GM21367 (cell line): Measurements from ENCODE around the gene MIPEP.
"Not testable (repeated sequence)": the region's sequence is repeated elsewhere in the genome, so short reads cannot be mapped to it uniquely, and the experiment has no call there.

ENCODE experiments used
- ATAC-seq: cut with Tn5 transposase; IDR thresholded peaks from one replicate; pipeline ENCODE4 v1.9.1; 2021; ENCODE audit not compliant: unreplicated experiment

Gene MIPEP

DNA sequence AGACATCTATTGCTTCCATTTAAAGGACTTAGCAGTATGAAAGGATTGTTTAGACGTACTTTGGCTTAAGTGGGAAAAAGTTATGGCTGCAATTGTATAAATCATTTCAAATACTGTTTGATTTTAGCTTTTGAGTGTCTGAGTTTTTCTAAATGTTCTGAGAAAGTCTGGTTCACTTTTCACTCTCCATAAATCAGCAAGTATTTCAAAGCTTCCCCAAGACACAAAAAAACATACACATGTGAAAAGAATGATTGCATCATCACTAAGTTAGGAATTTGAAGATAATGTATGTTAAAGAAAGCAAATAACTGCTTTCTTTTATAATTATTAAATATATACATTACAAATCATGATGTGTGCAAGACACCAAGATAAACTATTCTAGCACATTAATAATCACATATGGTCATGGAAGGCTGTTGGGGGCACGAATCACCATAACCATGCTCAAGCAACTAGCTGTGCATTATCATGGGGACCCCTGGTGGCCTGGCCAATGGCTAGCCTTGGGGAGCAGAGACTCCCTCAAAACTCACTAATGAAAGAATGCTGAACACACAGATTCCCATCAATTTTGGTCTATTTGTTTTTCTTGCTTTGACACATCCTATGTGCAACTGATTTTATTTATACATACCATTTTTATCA, 111.1 kb downstream of the MIPEP start:
- no peak for ATAC-seq

DNA sequence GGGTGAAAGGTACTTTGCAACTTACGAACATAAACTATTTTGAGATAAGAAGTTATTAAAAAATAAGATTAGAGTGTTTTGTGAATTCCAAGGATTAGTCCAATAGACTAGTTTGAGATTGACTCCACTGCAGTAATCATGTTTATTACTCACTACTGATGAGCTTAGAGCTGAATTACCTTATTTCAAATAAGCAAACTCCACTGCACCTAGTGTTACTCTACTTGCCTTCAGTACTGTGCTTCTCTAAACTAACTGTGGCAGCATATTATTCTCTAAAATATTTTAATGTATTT, 111.7 kb downstream of the MIPEP start:
- peak; percentile 8 for ATAC-seq

DNA sequence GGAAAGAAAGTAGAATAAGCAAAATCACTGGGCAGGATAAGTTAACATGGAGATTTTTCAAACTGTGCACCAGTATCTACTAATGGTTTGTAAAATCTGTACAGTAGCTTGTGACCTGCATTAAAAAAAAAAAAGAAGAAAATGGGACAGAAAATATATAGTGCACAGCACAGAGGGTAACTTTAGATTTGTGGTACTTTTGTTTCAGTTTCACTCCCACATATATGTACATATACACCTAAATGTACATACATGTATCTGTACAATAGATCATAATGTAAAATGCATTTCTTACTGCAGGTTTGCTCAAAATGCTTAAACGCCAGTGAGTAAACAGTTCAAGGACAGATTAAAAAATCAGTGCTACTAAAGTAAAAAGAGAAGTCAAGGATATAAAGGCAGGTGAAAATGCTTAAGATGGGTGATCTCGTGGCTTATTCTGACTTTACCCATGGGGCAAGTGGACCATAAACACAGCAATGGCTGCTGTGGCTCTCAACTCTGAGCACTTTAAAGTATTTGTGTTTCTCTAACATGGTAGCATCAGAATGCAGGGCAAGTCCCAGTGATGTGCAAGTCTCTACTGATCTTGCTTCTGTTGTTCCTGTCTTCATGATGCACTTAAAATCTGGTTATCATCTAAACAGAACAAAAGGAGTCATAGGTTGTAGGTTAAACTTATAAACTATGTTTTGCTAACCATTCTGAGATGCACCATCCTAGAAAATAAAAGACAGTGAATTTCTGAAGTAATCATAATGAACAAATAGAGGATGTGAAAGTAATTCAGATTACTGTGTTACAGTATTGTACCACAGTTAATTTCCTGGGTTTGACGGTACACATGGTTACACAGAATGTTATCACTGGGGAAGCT, 112.3 kb downstream of the MIPEP start:
- peak; percentile 94 for ATAC-seq

DNA sequence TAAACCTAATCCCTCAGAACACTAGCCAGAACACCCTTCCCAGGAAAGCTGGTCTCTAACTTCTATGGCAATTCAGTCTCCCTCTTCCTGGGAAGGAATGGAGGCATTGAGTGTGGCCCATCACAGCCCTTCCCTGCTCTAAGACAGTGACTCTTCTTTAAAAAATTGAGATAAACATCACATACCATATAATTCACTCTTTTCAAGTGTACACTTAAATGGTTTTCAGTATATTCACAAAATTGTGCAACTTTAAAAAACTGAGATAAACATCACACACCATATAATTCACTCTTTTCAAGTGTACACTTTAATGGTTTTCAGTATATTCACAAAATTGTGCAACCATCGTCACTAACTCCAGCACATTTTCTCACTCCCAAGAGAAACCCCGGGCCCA, 116.5 kb downstream of the MIPEP start:
- no peak for ATAC-seq

DNA sequence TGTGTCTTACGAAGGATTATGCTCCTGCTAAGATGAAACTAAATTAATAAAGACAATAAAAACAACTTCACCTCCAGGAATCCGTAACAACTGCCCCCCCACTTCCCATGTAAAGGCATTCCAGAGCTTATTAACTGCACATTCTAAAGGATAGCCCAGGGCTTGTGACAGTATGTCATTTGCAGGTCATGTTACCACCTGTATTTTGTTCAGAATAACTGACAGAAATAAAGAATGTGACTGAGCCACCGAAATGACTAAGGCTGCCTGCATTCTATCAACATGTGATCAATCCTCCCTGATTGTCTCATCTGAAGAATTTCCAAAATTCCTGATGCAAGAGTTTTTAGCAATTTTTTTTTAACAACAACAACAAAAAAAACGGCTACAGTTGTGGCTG, 117.2 kb downstream of the MIPEP start:
- ATAC-seq: no peak

DNA sequence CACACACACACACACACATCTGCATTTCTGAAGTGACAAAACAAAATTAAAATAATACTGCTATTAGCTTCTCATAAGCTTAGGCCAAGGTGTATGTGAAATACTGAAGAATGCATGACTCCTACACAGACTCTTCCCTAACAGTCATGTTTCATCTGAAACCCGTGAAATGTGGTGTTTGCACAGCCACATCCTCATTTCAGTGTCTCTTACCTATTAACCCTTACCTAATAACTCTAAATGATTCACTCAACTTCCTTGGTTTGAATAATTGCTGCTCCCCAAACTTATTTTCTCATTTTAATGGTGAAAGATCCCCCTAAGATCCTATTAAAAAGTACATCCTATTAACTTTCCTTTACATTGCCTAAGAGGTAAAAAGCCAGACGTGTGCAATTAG, 117.6 kb downstream of the MIPEP start:
- peak; percentile 88 for ATAC-seq

DNA sequence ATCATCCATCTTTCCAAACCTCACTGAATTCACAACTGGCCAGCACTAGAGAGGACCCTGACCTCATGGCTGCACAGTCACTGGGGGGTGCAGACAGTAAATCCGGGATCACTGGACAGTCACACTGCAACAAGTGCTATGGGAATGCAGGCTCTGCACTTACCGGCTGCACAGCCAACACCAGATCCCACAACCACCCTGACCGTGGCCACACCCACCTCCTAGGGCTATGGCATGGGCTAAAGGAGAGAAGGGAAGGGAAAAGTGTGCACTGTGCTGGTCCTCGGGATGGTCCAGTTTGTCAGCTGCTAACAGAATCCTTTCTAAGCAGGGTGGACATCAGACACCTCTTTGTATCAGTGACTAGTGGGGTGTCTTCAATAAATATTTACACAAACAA, 118.2 kb downstream of the MIPEP start:
- ATAC-seq: no peak

DNA sequence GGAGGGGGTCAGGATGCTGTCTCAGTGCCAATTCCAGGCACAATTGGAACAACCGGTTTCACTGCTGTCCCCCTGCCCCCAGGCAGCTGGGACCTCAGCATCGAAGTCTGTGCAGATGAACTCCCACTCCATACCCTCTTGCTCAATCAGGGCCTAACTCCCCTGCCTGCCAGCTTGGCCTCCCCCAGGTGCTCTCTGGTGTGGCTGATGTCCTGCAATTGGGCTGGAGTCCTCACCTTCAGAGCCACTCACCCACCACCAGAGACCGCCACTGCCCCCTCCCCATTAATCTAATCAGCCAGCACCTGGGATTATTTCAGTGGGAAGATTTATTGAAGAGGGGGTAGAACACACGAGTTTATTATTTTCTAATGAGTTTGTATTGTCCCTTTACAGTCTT, 118.8 kb downstream of the MIPEP start:
- ATAC-seq: no peak

DNA sequence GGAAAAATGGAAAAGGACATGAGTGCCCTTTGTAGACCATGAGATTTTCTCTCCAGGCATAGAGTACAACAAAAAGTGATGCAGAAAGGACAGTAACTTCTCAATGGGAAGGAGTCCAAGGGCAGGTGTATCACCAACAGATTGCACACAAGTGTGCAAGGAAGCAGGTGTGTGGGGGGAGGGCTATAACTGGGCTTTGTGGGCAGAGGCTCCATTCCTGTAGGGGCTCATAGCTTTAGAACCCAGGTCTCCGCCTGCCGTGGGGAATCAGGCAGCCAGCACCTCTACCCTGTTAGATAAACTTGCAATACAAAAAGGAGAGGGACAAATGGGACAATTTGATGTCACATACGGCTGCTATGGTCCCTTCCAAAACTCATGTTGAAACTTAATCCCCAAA, 119.8 kb downstream of the MIPEP start:
- no peak for ATAC-seq

DNA sequence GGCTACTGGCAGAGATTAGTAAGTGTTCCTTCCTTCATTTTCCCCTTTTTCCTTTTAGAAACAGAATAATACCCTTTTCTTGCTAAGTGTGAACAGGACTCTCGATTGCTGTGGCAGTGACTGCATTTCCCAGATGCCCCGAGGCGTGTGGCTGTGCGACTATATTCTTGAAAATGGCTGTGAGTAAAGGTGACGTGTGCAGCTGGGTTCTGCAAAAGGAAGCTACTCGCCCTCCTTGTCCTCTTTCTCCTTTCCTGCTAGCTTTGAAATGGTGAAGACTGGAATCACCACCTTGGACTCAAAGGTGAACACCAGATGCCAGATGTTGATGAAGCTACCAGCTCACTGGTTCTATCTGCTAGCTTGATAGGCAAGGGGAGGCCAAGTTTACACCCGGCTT, 121.4 kb downstream of the MIPEP start:
- no peak for ATAC-seq

DNA sequence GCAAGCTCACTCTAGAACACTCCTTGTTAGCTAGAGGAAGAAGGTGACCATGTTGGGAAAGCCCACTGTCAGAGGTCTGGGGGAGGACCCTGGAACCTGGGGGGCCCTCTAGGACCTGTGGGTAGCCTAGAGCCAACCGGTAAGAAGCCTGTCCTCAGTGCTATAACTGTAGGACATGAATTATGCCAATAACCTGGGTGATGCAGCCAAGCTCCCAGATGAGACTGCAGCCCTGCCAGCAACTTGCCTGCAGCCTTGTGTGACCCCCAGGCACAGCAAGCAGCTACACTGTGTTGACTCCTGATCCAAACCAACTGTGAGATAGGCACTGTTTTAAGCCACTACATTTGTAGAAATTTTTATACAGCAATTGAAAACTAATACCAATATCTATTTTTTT, 122.3 kb downstream of the MIPEP start:
- ATAC-seq: no peak

DNA sequence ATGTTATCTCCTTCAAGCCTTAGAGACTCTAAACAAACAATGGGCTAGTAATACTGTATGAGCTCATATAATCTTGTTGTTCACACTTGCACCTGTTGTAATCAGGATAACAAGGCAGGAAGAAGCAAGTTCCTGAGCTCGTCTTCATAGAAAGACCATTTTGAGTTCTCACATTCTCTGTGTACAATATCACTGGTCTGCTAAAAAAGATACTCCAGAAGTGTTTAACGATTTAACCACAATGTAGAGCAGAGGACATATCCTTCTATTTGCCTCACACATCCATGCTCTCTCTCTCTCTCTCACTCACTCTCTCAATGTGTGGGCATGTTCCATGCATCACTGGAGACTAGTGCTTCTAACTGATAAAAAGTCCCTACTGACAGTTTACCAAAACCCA, 122.9 kb downstream of the MIPEP start:
- no peak for ATAC-seq

DNA sequence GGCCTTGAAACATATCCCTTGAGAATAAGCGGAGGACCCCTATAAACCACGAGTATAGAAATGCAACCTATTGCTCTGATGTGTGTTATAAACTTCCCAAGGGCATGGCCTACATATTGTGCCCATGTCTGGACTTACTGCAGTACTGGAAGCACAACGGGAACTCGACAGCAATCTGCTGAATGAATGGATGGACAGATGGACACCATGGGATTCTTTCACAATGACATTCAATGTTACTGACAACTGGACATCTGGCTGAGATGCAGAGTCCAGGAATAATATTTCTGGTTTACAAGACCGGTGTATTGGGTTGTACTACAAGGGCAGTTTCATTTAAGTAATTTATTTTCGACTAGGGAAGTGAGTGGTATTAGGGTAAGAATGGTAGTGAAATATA, 123.7 kb downstream of the MIPEP start:
- ATAC-seq: no peak

DNA sequence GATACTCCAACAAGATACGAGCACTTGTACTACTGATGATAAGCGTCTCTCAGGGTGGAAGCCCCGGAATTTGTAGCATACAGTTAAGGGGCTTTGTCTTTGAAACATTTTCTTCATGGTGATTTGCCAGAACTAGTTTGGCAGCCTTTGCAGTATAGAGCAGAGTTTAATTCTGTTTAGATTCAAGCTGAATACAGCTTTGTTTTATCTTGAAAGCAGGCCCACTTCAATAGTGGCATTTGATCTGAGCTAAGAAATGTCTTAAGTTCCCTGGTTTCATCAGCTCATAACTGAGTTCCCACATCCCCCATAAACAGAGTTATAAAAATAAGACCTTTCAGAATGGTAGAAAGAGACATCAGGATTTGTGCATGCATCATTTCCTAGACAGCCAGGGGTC, 125.9 kb downstream of the MIPEP start:
- ATAC-seq: no peak

DNA sequence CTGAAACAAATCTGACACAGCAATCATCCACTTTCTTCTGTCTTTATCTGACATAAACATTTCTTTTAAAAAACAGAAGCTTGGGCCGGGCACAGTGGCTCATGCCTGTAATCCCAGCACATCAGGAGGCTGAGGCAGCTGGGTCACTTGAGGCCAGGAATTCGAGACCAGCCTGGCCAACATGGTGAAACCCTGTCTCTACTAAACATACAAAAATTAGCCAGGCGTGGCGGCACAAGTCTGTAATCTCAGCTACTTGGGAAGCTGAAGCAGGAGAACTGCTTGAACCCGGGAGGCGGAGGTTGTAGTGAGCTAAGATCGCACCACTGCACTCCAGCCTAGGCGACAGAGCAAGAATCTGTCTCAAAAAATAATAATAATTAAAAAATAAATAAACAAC, 127.4 kb downstream of the MIPEP start:
- ATAC-seq: not testable (repeated sequence)

DNA sequence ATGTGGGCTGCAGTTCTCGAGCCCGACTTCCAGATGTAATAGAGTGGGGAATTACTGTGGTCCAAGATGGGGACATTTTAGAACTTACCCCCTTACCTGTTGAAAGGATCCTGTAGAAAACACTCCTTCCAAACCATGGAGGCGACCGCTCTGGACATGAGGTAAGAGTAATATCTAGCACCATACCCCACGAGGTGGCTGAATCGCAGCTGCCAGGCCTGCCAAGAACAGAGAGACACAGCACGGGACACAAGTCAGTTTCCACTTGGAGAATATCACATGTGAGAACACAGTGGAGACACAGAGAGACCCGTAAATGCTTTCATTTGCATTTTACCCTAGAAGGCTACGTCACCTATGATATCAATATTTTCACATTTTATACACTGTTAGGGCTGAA, 129.2 kb downstream of the MIPEP start:
- no peak for ATAC-seq

DNA sequence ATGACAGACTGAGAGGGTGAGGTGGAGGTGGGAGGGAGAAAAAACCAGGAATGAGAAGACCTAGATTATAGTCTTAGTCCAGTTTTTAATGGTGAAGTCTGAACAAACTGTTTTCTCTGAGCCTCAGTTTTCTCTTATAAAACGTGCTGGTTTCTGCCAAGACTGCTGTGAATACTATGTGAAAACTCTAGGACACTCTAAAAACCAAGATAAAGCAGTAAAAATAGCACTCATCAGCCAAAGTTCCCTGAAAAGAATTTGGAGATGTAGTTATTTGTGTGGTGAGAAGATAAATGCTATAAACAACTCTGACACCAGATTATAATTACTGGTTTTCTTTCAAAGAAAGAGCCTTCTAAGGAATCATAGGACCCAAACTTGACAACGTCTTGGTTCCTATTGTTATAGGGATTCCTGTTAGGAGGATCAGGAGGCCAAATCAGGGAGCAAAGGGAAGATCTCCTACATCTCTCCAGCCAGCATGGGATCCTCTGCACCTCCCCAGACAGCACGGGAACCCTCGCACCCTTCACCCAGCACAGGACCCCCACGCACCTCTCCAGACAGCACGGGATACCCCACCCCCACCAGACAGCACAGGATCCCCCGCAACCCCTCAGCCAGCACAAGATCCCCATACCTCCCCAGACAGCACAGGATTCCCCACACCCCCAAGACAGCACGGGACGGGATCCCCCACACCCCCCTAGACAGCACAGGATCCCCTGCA, 130.2 kb downstream of the MIPEP start:
- ATAC-seq: no peak

DNA sequence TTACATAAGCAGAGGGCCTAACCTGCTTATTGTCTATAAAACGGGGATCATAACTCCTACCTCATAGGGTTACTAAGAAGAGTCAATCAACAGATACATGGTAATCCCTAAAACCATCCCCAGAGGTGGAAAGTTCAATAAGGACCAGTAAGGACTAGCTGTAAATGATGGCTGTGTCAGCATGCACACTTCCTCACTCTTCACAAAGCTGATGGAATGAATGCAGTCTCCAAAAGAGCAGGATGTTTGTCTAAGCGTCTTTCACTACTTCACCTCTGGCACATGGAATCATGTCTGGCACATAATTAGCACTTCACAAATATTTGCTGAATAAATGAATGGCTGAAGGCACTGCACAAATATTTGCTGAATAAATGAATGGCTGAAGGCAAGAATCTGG, 134.2 kb downstream of the MIPEP start:
- no peak for ATAC-seq

DNA sequence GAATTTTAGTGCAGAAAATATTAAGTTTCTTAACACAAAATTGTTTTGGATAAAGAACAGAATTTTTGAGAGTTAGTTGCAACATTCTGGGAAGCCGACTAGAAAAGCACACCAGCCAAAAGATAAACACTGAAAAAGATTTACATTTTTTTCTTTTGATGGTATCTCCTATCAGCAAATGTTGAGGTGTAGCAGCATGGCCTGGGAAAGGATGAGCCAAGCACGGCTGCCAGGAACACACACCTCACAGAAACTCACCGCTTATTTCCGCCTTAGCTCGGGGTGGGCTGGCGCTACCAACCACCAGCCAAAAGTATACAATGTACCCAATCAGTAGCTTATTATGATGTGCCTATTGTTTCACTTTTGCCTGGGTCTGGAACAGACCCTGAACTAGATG, 134.7 kb downstream of the MIPEP start:
- no peak for ATAC-seq

DNA sequence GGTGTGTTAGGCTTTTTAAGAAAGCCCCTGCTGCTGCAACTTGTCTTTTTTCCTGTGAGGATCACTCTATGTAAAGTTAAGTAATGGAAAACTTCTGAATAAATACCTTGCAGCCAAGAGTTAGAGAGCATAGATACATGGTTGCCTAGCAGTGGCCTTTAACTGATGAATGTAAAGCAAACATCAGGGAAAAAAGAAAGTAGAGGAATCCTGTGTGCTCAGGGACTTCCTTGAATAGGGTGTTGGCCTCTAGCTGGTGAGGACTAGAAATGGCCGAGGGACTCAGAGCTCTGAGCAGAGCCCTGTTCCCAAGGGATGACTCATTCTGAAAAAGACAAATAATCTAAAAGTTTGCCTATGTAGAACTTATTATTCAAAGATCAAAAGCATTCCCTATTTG, 135.7 kb downstream of the MIPEP start:
- no peak for ATAC-seq

DNA sequence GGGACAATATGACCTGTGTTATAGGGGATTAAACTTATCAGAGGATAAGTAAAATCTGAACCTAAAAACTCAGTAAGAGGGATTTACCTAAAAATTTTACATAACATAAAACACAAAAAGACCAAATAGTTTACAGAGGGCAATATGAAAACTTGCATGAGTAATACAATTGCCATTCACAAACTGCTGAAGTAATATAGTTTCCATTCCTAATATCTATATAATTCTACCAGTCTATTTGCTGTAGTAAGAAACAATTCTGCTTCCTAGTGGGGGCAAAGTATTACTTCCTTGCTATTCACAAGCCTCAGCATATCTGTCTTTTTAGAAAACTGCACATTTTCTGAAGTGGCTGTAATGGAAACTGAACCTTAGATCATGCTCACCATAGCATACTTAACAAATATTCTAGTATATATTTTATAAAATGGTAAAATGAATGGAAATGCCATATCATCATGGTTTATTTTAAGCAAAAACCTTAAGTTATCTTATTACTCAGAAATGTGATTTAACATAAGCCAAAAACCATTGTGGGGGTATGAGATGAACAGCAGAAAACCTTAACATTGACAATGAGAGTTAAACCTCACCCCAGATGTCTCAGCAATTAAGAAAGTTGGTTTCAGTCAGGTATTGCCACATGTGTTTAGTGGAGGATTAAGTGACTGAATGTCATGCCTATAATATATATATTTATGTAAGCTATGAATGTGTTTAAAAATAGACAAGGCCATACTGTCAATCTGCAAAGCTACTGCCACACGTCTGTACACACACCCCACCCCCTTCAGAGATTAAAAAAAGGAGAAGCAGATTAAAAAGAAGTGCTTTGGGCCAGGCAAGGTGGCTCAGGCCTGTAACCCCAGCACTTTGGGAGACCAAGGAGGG, 136.8 kb downstream of the MIPEP start:
- ATAC-seq: peak; percentile 40
